Sigmoid colon (tissue), 7 donors: ENCODE measurements around the gene CCDC80. TPM values are rescaled to one million over a fixed set of nuclear protein-coding genes. Genes with fewer than 3 reads are reported as not detected.

Experiments used
- DNase-seq: peaks from one replicate; pipeline ENCODE4 v3.0.0-alpha.2; 2019
- H3K27ac ChIP-seq, 4 donors: fragments of 200-600 bp; sonication (generic); one replicate each; pipeline ENCODE4 v1.5.1; 2016 to 2019; ENCODE audit warnings: mild to moderate bottlenecking in 1 of 4
- H3K27me3 ChIP-seq, 3 donors: fragments of 200-600 bp; sonication (generic); one replicate each; pipeline ENCODE4 v1.5.1; 2019; ENCODE audit warnings: mild to moderate bottlenecking in 1 of 3
- H3K36me3 ChIP-seq, 4 donors: fragments of 200-600 bp; sonication (generic); one replicate each; pipeline ENCODE4 v1.5.1; 2016 to 2019
- H3K4me1 ChIP-seq, 4 donors: fragments of 200-600 bp; sonication (generic); one replicate each; pipeline ENCODE4 v1.5.1; 2017 to 2019
- H3K4me3 ChIP-seq, 4 donors: fragments of 200-600 bp; sonication (generic); one replicate each; pipeline ENCODE4 v1.5.1; 2017 to 2019; ENCODE audit warnings: mild to moderate bottlenecking in 2 of 4, moderate library complexity in 1 of 4
- H3K9me3 ChIP-seq, 4 donors: fragments of 200-600 bp in 3 of 4; sonication (generic) in 3 of 4; one replicate each; pipeline versions ENCODE4 v1.5.1 to v1.6.1; 2013 to 2019
- EP300 ChIP-seq, 4 donors: sonication (generic); formaldehyde crosslinking; IDR thresholded peaks; one replicate each; pipeline ENCODE4 v1.6.1; 2017; ENCODE audit warnings: antibody characterized with exemption in 4 of 4
- POLR2A ChIP-seq, 2 donors: fragments of 450-650 bp; IDR thresholded peaks; one replicate each; pipeline ENCODE4 v1.6.1; 2016; ENCODE audit warnings: antibody characterized with exemption in 2 of 2, mild to moderate bottlenecking in 2 of 2, moderate library complexity in 2 of 2
- POLR2AphosphoS5 ChIP-seq, 4 donors: sonication (generic); formaldehyde crosslinking; IDR thresholded peaks; one replicate each; pipeline ENCODE4 v1.6.1; 2017; ENCODE audit warnings: antibody characterized with exemption in 4 of 4
- WGBS, 2 donors: extraction: QIAGEN DNeasy Blood & Tissue Kit; methylation state at CpG; one replicate each; pipeline ENCODE4 v1.1.7; 2013; 5-methylcytosine and 5-hydroxymethylcytosine counted together
- intact Hi-C: fragments of 100-400 bp; cut with DNase I; formaldehyde crosslinking; loops from one replicate; pipeline ENCODE4 v1.15.1; 2023
- polyA plus RNA-seq, 3 donors: library from polyadenylated mRNA; stranded (reverse); fragments of 200-250 nt; gene quantifications; one replicate each; pipeline ENCODE4 v1.2.3, GENCODE V29; 2013
- total RNA-seq, 4 donors: library from RNA; depleted of rRNA; stranded (reverse); fragments of >200 nt; gene quantifications; one replicate each; pipeline ENCODE4 v1.1.0, GENCODE V29; 2016
- TF ChIP-seq, protein P1 (sequence below), 4 experiments: fragments of 450-650 bp in 3 of 4; fragments of 200-600 bp in 1 of 4; IDR thresholded peaks; one replicate each; pipeline ENCODE4 v1.5.1; 2016 to 2019; ENCODE audit warnings: antibody characterized with exemption in 4 of 4, mild to moderate bottlenecking in 3 of 4, moderate library complexity in 2 of 4
- donor health status: healthy with polysubstance abuse.
- donor health status: Bipolar disorder and iron deficiency.
- donor health status: healthy.

CCDC80 gene
- total and polyA plus RNA-seq, 7 donors, result 1.8 to 201 (median 30.0) TPM

DNA sequence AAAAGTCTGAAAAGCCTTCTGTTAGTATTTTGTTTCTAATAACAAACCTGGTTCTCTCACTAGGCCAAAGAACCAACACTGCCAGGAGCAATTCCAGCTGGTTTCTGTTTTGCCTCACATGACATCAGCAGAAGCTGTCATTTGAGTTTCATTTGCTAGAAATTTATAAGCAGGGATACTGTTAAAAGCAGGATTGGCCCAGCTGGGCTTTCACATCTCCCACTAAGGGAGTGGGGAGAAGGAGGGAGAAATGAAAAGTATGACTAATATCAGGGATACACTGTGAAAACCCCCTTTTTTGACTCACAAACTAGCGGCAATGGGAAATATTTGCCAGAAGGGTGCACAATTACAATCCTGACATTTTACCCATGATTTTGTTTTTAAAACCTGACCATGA lies 5.3 kb downstream of the CCDC80 start:
- Histone ChIP-seq H3K4me1 (peaks cover 2 to 96% (median 84%) of the 10 kb centered on the region in 4 donors), H3K4me3 (peak overlapping the region in 3 of 4 donors; percentile 19 to 51 (median 48)), H3K27ac (peak overlapping the region; percentile 80 to 86 (median 84)), H3K36me3 (no peaks in the 10 kb centered on the region), H3K27me3 (no peaks in the 10 kb centered on the region), H3K9me3 (no peaks in the 10 kb centered on the region)
- peak; percentile 90 for DNase-seq
- TF ChIP-seq POLR2A (IDR thresholded peaks at IDR 0.05) (peak in 1 of 2 donors; percentile 11), POLR2AphosphoS5 (IDR thresholded peaks at IDR 0.05) (peak; percentile 86 to 98 (median 96)), EP300 (IDR thresholded peaks at IDR 0.05) (peak; percentile 47 to 92 (median 77))
- TF ChIP-seq, protein P1, sequence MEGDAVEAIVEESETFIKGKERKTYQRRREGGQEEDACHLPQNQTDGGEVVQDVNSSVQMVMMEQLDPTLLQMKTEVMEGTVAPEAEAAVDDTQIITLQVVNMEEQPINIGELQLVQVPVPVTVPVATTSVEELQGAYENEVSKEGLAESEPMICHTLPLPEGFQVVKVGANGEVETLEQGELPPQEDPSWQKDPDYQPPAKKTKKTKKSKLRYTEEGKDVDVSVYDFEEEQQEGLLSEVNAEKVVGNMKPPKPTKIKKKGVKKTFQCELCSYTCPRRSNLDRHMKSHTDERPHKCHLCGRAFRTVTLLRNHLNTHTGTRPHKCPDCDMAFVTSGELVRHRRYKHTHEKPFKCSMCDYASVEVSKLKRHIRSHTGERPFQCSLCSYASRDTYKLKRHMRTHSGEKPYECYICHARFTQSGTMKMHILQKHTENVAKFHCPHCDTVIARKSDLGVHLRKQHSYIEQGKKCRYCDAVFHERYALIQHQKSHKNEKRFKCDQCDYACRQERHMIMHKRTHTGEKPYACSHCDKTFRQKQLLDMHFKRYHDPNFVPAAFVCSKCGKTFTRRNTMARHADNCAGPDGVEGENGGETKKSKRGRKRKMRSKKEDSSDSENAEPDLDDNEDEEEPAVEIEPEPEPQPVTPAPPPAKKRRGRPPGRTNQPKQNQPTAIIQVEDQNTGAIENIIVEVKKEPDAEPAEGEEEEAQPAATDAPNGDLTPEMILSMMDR (IDR thresholded peaks at IDR 0.05), result no peak
- intact Hi-C loops, result loop anchor here (5.0 to 10.0 kb wide), 4 partner anchors 73 to 769 kb away; partner anchors contain the start of genes ATG3 and SLC35A5
- WGBS, 2 donors, result 69 to 80% methylated on average over 1 of the region's 1 CpG

DNA sequence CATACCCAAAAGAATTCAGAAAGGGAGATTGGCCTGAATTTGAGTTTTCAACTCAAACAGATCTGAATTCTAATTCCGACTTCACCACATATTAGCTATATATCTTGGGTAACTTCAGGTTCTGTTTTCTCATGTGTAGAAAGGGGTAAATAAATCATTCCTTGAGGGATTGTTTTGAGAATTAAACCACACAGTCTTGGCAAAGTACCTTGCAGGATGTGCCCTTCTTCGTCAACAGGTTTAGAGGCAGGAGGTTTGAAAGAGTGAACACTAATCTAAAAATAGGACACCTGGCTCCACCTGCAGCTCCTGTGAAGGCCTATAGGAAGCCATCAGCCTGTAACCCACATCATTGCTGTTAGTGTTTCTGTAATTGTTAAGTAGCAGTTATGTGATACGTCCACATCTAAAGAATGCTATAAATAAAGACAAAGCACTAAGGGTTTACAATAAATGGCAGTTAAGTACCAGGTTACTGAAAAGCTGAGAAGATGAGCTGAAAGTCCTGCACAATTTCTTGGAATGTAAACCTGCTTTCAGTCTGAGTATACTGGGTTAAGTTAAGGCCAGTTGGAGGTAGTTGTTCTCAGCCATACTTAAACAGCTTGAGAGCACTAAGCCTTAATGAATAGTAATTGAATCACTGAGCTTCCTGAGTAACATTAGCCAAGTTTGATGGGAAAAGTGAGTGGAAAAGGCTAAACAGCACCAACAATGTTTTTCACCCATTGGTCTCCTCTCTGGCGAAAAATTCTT lies 6.0 kb downstream of the CCDC80 start:
- Histone ChIP-seq H3K4me3 (peak overlapping the region in 2 of 4 donors; percentile 22 to 51), H3K27ac (peak overlapping the region; percentile 80 to 86 (median 84)), H3K4me1 (peaks cover 2 to 97% (median 87%) of the 10 kb centered on the region in 4 donors), H3K36me3 (no peaks in the 10 kb centered on the region), H3K9me3 (no peaks in the 10 kb centered on the region), H3K27me3 (no peaks in the 10 kb centered on the region)
- intact Hi-C loops, result loop anchor here (5.0 to 10.0 kb wide), 4 partner anchors 73 to 770 kb away; partner anchors contain the start of genes ATG3 and SLC35A5
- no peak for DNase-seq
- WGBS, 2 donors, result 76 to 89% methylated on average over 4 of the region's 4 CpGs
- peak in 2 of 4 donors; percentile 33 to 62 for TF ChIP-seq POLR2AphosphoS5 (IDR thresholded peaks at IDR 0.05)
- TF ChIP-seq, protein P1 (IDR thresholded peaks at IDR 0.05), result no peak

DNA sequence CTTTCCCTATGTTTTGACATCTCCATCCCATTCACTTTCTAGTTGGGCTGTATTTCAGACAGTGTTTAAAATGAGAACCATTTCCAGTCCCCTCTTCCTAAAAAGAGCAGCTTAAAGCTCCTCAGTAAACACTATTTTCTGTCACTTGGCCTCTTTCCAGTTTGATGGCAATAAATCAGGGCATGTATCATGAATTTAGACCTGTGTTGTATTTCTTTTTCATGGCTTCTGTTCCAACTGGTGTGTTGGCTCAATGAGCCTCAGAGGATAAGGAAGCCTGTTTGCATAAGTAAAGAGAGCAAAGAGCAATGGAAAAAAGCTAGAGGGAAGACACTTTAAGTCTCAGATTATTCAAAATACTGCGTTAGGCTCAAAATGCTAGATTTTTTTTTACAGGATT lies 7.2 kb downstream of the CCDC80 start:
- Histone ChIP-seq H3K4me3 (peak overlapping the region in 1 of 4 donors; percentile 3), H3K36me3 (no peaks in the 10 kb centered on the region), H3K4me1 (peaks cover 2 to 97% (median 84%) of the 10 kb centered on the region in 4 donors), H3K27ac (peak overlapping the region; percentile 80 to 86 (median 84)), H3K27me3 (no peaks in the 10 kb centered on the region), H3K9me3 (no peaks in the 10 kb centered on the region)
- intact Hi-C loops, result loop anchor here (10.0 kb wide), 3 partner anchors 521 to 771 kb away; no protein-coding TSS in a partner anchor
- TF ChIP-seq, protein P1 (IDR thresholded peaks at IDR 0.05), result no peak
- TF ChIP-seq POLR2AphosphoS5 (IDR thresholded peaks at IDR 0.05) (peak; percentile 72 to 89 (median 84)), EP300 (IDR thresholded peaks at IDR 0.05) (peak in 3 of 4 donors; percentile 36 to 70 (median 55)), POLR2A (IDR thresholded peaks at IDR 0.05) (no peak)
- no peak for DNase-seq
- 20 to 69% methylated on average over 1 of the region's 1 CpG for WGBS, 2 donors

DNA sequence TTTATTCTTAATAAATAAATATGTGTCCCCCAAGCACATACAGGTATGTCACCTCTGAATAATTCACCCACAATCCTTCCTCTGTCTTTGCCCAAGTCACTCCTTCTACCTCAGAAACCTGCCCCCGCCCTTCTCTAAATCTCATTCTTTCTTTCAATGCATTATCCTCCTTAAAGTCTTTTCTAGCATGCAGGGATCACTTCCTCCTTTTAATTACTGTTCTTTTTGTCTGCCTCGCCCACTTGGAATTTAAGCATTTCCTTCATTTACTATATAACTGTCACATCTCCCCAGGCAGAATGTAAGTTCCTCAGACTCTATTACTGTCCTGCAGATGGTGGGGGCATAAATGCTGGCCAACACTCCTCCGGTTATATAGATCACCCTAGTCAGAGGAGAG lies 7.8 kb downstream of the CCDC80 start:
- Histone ChIP-seq H3K4me3 (no peak overlapping the region), H3K27ac (peak overlapping the region; percentile 80 to 86 (median 84)), H3K4me1 (peaks cover 2 to 97% (median 78%) of the 10 kb centered on the region in 4 donors), H3K36me3 (no peaks in the 10 kb centered on the region), H3K27me3 (no peaks in the 10 kb centered on the region), H3K9me3 (no peaks in the 10 kb centered on the region)
- TF ChIP-seq, protein P1 (IDR thresholded peaks at IDR 0.05), result no peak
- TF ChIP-seq POLR2A (IDR thresholded peaks at IDR 0.05), result no peak
- TF ChIP-seq EP300 (IDR thresholded peaks at IDR 0.05), result no peak
- TF ChIP-seq POLR2AphosphoS5 (IDR thresholded peaks at IDR 0.05), result no peak
- DNase-seq, result no peak
- 29 to 64% methylated on average over 3 of the region's 3 CpGs for WGBS, 2 donors
- intact Hi-C loops, result loop anchor here (10.0 kb wide), 3 partner anchors 522 to 772 kb away; no protein-coding TSS in a partner anchor
